HG03575 (cell line): Measurements from ENCODE around the gene RDH16.
"Not testable (repeated sequence)": the region's sequence is repeated elsewhere in the genome, so short reads cannot be mapped to it uniquely, and the experiment has no call there.

Source experiments
- ATAC-seq: cut with Tn5 transposase; IDR thresholded peaks from one replicate; pipeline ENCODE4 v1.9.1; 2021; ENCODE audit not compliant: unreplicated experiment, insufficient number of reproducible peaks, low FRiP score; ENCODE audit errors: extremely low read depth

Gene RDH16

DNA sequence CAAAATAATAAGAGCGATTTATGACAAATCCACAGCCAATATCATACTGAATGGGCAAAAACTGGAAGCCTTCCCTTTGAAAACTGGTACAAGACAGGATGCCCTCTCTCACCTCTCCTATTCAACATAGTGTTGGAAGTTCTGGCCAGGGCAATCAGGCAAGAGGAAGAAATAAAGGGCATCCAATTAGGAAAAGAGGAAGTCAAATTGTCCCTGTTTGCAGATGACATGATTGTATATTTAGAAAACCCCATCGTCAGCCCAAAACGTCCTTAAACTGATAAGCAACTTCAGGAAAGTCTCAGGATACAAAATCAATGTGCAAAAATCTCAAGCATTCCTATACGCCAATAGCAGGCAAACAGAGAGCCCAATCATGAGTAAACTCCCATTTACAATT is 4.8 kb upstream of the RDH16 start:
- ATAC-seq: not testable (repeated sequence)

DNA sequence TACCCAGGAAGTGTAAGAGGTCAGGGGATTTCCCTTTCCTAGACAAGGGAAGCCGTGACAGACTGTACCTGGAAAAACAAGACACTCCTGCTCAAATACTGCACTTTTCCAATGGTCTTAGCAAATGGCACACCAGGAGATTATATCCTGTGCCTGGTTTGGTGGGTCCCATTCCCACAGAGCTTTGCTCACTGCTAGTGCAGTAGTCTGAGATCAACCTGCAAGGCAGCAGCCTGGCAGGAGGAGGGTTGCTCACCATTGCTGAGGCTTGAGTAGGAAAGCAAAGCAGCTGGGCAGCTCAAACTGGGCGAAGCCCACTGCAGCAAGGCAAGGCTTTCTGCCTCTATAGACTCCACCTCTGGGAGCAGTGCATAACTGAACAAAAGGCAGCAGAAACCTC is 1.0 kb upstream of the RDH16 start:
- ATAC-seq: no peak

DNA sequence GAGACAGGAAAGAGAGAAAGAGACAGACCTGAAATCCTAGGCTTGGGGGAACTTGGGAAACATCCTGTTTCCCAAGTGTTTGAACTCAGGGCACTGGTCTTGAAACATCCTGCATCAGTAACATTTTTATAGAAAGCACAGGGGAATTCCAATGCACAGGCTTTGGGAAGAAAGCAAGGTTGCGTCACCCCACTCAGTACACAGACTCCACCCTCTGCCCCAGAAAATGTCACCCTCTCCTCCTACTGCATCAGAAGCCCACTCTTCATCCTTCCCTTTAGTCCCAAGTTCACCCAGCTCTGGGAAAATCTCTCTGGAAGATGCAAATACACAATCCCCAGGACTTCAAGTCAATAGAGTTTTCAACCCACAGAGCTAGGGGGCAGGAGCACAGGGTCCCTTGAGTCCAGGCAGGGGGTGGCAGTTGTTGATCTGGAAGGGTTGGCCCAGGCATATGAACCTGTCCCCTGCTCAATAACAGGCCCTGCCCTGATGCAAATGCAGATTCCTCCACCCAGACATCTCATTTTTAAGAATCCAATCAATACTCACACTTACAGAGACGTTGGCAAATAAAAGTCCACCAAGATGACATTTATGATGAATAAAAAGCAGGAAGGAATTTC is 1.7 kb downstream of the RDH16 start:
- no peak for ATAC-seq

DNA sequence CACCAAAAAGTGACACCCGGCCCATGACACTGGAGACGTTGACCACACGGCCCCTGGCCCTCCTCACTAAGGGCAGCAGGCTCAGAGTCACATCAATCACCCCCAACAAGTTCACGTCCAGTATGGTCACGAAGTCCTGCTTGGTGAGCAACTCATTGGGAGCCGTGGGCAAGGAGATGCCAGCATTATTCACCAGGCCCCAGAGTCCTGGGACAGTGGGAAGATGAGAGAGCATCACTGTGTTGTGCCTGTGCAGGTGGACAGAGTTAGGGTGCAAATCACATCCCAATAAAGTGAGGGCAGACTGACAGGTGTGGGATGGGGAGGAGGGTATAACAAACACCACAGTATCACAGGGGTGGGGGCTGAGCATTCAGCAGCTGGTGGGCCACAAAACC is 2.5 kb downstream of the RDH16 start:
- ATAC-seq: no peak

DNA sequence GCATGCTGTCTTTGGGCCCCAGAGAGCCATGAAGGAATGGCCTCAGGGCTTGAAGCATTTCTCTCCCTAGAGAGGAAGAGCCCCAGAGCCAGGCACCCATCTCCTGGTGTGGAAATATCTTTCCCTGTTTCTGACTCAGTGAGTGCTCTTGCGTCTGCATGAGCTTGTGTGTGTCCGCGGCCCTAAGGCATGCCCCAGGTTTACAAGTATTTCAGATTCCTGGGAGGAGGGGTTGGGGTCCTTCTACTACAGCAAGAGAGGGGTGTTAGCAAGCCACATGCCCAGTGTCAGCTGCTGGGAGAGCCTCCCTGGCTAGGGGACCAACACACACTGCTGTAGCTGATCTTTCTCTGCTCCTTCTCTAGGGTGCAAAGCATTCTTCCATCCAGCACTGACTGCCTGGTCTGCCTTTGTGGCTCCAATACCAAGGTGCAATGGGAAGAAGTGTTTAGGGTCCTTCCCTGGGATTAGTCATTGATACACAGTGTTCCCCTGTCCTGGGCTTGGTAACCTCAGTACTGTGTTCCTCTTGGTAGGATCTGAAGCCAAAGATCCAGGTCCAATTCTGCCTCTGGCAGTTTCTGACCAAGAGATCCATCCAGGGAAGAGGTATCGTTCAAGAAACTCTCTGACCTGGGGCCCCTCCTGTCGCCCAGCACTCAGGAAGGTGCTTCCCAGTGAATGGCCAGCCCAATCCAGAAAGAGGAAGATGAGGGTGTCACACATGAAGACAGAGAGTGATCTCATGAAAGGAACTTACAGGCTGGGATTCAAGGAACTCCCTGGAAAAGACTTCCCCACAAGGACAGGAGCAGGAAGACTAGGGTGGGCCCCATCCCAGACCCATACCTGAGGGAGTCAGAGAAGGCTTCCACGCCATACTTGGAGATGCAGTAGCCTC is 3.1 kb downstream of the RDH16 start:
- ATAC-seq: no peak

DNA sequence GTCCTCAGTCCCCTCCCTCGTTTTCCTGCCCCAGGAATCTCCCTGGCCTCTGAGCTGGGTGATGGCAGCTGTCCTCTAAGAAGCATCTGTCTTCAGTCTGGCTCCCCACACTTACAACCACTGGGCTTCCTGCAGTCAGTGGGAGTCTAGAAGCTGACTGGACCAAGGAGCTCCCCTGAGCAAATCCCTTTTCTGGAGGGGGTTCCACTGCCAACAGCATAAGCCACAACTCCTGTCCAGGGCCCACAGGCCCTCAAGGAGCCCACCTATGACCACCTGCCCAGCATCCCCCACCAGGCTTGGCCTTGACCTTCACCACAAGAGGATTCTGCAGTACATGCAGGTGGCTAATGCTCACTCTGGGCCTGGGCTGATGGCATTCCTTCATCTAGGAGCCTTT is 4.1 kb downstream of the RDH16 start:
- no peak for ATAC-seq

DNA sequence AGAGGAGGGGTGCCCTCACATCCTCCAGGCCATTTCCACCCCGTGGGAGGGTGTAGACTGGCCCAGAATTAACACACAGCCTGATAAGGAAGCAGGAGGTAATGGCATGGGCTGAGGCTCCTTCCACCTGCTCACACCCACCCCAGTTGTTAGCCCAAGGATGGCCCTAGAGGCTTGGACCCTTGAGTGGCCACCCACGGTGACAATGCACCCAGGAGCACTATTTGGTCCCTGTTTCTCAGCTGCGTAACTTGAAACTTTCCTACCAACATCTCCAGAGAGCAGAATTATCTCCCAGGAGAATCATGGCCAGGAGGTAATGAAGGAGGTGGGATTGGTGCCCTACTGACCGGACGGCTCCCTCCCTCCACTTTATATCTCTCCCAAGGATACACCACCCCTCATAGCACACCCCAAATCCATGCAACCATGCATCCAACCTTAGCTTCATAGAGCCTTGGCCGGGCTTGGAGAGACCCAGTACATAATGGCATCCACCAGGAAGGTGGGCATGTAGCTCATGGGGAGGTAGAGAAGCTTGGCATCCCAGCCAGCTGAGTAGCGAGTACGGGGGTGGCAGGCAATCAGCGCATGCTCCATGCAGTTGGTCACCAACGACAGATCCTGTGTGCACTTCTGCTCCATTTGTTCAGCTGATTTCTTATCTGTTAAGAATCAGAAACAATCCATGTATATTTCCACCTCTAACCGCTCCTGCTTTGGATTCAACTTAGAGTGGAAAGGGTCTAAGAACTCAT is 5.6 kb downstream of the RDH16 start:
- ATAC-seq: no peak

DNA sequence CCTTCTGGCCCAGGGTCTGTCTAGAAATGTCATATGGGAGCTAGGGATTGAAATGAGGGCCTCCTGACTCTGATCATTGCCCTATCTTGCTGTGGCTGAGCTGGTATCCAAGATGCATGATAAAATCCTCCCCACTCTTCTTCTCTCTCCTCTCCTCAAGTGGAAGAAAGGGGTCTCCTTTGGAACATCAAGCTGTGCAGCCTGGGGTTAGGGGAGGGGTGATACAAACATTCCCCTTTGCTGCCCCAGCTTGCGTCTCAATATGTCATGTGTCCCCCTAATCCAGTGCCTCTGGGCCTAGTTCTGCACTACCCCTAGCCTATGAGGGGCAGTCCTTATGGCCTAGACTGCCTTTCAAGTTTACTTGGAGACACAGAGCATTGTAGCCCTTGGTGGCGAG is 8.5 kb downstream of the RDH16 start:
- ATAC-seq: no peak

DNA sequence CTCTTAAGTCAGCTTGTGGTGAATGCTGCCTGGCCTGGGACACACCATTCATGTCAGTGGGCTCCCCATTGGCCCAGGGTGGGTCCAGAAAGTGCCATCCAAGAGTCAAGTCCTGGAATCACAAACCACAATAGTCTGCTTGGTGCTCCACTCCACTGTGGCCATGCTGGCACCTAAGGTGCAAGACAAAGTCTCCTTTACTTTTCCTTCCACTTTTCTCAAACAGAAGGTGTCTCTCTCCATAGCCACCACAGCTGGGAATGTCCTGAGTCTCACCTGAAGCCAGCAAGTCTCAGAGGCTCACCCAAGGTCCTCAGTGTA is 9.0 kb downstream of the RDH16 start:
- no peak for ATAC-seq

DNA sequence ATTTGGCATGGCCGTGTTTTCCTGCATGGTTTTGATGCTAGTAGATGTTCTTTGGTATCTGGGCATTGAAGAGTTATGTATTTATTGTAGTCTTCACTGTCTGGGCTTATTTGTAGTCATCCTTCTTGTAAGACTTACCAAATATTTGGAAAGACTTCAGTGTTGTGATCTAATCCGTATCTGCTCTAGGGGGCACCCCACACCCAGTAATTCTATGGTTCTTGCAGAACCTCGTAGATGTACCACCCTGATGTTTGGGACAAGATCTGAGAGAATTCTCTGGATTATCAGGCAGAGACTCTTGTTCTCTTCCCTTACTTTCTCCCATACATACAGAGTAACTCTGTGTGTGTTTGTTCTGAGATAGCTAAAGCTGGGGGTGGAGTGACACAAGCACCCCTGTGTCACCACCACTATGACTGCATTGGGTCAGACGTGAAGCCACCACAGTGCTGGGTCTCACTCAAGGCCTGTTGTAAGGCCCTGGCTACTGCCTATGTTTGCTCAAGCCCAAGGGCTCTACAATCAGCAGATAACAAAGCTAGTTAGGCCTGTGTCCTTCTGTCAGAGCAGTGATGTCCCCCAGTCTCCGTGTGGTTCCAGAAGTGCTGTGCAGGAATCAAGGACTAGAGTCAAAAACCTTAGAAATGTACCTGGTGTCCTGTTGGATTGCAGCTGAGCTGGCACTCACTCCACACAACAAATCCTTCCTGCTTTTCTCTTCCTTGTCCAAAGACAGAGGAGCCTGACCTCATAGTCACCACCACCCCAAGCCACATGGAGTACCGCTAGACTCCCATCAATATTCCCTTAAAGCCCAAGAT is 9.6 kb downstream of the RDH16 start:
- no peak for ATAC-seq

DNA sequence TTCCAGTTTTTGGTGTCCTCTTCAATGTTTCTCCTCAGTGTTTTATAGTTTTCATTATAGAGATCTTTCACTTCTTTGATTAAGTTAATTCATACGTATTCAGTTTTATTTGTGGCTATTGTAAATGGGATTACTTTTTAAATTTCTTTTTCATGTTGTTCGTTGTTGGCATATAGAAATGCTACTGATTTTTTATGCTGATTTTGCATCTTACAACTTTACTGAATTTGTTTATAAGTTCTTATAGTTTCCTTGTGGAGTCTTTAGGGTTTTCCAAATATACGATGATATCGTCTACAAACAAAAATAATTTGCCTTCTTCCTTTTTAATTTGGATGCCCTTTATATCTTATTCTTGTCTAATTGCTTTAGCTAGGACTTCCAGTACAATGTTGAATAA is 13.5 kb downstream of the RDH16 start:
- ATAC-seq: no peak

DNA sequence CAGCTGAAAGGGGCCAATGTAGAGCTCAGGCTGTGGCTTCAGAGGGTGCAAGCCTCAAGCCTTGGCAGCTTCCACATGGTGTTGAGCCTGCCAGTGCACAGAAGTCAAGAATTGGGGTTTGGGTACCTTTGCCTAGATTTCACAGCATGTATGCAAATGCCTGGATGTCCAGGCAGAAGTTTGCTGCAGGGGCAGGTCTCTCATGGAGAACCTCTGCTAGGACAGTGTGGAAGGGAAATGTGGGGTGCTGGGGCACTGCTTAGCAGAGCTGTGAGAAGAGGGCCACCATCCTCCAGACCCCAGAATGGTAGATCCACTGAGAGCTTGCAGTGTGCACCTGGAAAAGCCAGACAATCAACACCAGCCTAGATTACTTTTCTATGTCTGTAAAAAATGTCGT is 14.0 kb downstream of the RDH16 start:
- ATAC-seq: not testable (repeated sequence)

DNA sequence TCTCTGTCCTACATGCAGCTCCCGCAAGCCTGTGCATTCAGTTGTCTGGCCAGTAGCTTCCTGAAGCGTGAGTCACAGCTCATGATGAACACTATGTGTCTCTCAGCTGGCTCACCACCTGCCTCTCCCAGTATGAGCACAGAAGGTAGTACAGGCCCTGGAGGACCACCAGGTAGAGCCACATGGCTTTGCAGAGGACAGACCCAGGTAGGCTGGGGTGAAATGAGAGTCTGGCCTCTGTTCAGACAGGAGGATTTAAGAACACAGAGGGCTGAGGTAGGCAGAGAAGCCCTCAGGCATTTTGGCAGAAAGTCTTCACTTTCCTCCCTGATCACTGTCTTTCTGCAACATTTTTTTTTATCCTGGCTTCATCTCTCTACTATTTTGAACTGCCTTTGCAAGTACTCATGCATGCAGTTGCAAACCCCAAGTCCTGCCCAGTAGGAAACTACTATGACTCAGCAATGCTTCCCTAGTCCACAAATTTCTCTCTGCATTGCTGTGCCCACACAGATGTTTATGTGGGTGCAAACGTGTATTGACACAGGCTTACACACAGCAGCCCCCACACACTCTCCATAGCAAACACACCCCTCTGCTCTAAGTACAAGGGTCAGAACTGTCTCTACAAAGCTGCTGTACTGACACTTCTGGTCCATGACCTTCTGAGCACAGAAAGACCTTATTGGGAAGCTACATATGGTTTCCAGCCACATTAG is 15.9 kb downstream of the RDH16 start:
- no peak for ATAC-seq

DNA sequence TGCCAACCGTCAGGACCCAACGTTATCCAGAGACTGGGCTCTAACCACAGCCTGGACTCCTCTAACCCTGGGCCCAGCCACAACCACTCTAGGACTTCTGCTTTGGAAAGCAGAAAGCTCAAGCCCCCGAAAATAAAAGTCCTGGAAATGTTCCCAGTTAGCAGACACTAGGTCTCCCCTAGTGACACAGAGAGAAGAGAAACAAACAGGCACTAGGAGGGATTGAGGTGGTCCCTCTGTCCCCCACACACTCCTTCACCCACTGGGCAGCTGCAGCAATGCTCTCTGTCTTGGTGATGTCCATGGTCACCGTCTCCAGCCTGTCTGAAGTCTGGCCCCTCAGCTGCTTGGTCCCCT is 16.5 kb downstream of the RDH16 start:
- not testable (repeated sequence) for ATAC-seq

DNA sequence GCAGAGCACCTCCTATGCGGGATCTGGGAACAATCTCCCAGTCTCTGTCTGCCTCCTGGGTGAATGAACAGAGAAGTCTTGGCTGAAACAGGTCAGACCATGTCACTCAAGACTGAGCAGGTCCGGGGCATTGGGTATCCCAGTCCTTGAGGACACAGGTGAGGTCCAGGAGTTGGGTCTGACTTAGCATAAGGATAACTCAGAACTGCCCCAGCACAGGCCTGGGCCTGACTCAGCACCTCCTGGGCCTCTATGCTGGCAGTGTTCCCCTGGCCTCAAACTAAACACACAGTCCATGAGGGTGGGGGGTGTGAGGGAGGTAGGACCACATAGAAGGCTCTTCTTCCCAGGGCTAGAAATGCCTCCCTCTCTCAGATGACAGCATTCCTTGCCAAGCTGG is 21.7 kb downstream of the RDH16 start:
- no peak for ATAC-seq

DNA sequence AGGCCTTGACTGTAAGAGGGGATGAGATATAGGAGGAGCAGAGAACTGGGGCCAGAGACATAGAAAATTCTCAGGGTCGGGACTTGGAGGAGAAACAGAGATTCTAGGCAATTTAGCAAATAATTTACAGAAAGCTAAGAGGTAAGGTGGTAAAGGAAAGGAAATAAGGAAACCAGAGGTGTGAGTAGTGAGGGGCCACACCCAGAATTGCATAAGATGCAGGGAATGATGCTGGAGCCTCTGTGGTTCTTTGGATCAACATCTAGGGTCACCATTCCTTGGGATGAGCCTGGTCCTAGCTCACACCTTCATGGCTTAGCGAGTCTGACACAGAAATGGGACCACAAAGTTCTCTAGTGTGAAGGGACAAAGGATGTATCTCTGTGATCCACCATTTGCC is 22.3 kb downstream of the RDH16 start:
- ATAC-seq: no peak

DNA sequence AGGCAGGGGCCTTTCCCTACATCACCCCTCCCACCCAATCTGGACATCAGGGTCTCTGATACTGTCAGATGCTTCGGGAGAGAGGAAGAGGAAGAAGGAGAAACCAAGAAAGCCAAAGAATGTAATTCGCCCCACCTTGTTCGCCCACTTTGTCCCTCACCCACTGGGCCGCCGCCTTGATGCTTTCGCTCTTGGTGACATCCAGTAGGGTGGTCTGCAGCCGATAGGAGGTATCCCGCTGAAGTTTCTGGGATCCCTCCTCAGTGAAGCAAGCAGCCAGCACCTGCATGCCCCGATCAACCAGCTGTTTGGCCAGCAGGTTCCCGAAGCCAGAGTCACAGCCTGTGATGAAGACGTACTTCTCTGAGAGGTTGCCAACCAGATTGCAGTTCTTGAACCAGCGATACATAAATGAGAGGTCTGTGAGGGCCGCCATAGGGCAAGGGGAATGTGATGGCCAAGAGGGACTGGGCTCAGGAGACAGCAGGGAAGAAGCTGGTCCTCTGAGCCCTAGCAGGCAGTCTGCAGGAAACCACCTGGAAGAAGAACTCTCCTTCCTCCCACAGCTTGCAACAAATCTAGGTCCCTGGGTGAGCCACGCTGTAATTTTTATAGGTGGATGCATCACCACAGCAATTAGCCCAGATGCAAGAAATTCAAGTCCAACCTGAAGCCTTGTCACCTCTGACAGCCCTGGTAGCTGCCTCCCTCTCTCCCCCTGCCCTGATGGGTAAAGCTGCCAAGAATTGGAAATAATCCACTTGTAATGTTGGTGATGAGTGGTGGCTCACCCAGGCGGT is 23.4 kb downstream of the RDH16 start, which contains the start of gene SDR9C7:
SDR9C7 (minus strand) TSS at position 583 of the 800 bp plus-strand sequence; CDS start at position 436, 147 bp downstream.
- ATAC-seq: no peak

DNA sequence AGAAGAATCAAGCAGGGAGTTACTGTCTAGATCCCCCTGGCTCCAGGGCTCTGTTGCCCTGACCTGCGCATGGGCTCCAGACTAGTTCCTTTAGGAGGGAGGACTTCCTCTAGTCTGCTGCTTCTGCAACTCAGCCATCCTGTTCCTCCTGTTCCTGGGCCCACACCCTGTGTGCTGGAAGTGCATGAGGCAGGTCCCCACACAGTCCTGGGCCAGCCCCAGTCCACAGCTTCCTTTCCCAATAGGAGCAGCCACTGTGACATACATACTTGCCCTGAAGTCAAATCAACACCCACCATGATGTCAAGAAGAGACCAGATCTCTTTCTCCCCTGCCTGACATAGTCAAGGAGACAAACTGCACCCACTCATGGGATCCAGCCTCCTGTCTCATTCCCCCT is 24.5 kb downstream of the RDH16 start:
- no peak for ATAC-seq
